Left cardiac atrium (tissue), 4 donors: ENCODE data around the gene PIWIL4. TPM values are rescaled to one million over a fixed set of nuclear protein-coding genes. Genes with fewer than 3 reads are reported as not detected.
A peak's percentile ranks its signal among the peaks of the same experiment; 100 is the strongest.

ENCODE experiments used
- ATAC-seq, 2 donors: fragments of 200-7000 bp; cut with Tn5 transposase; one replicate each; pipeline ENCODE4 v1.9.1; 2020; ENCODE audit warnings: mild to moderate bottlenecking in 2 of 2, moderate library complexity in 2 of 2
- DNase-seq: peaks from one replicate; pipeline ENCODE4 v3.0.0-alpha.2; 2020
- intact Hi-C, 2 donors: fragments of 100-400 bp; cut with DNase I; formaldehyde crosslinking; loops; one replicate each; pipeline versions ENCODE4 v1.14.1 to v1.15.1; 2022 to 2023
- total RNA-seq, 2 donors: library from RNA; stranded (reverse); fragmentation: NEBNext Ultra II Directional; extraction: Animal tissue kit (Norgen Biotek cat#: 25700); gene quantifications; one replicate each; pipeline ENCODE4 v1.2.1, GENCODE V29; 2021
- donor health status: DM: no; HTN: yes; CAD: no.
- donor health status: DM: no; HTN: yes; CAD: no; lungs with severe emphysema.
- donor health status: DM: yes; HTN: yes; CAD: no.
- donor health status: Dilated cardiomyopathy.

The PIWIL4 gene
- total RNA-seq, 2 donors from 2014 or later = 1.0 to 1.5 TPM

DNA sequence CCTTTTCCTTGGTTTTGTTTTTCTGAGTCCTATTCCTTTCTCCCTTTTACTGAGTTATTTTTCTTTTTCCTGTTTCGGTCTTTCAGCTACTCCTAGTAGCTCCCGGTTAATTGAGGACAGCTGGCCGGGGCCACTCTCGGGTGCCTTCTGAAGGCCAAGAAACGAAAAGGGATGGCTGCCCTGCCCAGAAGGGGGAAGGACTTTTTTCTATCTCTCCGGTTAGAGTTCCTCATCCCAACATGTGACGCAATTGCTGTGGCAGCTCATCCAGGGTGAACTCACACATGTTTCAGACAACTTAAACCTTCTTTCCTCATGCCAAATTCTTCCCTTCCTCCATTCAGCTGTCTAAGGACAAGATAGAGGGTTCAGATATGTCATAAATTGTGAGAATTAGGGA, 83.6 kb downstream of the PIWIL4 start:
- intact Hi-C loops = no loop called here
- ATAC-seq = peak; percentile 88 to 89

GRCh38 chr11:94652735-94653284, 85.6 kb downstream of the PIWIL4 start:
- intact Hi-C loops = no loop called here
- DNase-seq (no peak), ATAC-seq (no peak)

More for the DNA sequence above, 83.6 kb downstream of the PIWIL4 start:
- DNase-seq = peak; percentile 75

- intact Hi-C loops = no loop called here
- ATAC-seq = no peak
Measured at GRCh38 chr11:94653561-94653960, 86.4 kb downstream of the PIWIL4 start.

GRCh38 chr11:94654201-94654600, 87.0 kb downstream of the PIWIL4 start:
- ATAC-seq (no peak), DNase-seq (no peak)
- intact Hi-C loops = no loop called here

More at GRCh38 chr11:94653561-94653960, 86.4 kb downstream of the PIWIL4 start:
- no peak for DNase-seq

- intact Hi-C loops = no loop called here
- ATAC-seq = no peak
- no peak for DNase-seq
Measured at GRCh38 chr11:94655291-94655690, 88.1 kb downstream of the PIWIL4 start.

DNA sequence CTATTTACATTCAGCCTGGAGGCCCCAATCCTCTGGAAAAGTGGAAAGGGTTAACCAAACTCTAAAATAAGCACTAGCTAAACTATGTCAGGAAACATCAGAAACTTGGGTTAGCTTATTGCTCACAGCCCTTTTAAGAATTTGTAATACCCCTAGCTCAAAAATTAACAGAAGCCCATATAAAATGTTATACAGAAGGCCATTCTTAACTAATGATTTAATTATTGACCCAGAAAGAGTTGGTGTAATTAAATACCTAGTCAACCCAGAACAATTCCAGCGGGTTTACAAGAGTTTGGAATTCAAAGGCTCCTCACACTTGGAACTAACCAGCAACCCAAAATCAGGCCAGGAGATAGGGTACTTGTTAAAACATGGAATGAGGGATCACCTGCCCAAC, 88.8 kb downstream of the PIWIL4 start:
- ATAC-seq (no peak), DNase-seq (no peak)
- intact Hi-C loops = no loop called here

DNA sequence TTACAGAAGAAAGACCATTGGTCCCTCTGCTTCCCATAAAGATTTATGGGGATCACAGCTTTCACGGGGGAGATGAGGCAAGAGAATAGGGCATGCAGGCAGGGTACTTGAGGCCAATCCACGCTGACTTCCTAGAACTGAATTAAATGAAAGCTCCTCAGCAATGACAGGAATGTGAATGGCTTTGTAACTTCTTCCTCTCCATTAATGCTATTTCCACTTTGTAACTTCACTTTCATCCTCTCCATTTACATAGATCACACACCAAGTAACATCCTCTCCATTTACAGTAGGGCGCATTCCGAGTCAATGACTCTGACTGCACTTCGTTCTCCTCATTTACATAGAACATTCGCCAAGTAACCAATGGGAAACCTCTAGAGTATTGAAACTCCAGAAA, 89.8 kb downstream of the PIWIL4 start:
- intact Hi-C loops = no loop called here
- DNase-seq = no peak

GRCh38 chr11:94657629-94658028, 90.5 kb downstream of the PIWIL4 start:
- DNase-seq (no peak), ATAC-seq (no peak)
- intact Hi-C loops = no loop called here

More for the DNA sequence above, 89.8 kb downstream of the PIWIL4 start:
- ATAC-seq = no peak

DNA sequence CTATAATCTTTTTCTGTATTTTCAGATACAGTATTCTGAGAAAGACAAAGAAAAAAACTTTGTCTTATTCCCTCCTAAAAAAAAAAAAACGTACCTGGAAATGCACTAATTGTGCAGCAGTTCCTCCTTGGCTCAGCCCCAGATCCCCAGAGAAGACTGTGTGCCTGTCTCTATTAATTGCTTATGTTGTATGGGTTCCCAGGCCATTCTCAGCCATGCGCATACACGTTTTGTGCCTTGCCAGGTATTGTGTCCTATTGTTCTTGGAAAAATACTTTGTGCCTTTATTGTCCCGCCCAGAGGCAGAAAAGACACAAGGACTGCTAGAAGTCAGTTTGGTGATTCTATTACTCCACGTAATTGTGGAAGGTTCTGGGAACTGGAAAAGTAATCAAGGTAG, 91.2 kb downstream of the PIWIL4 start:
- intact Hi-C loops = no loop called here
- peak; percentile 29 for DNase-seq
- ATAC-seq = peak; percentile 26 to 67

GRCh38 chr11:94658888-94659287, 91.7 kb downstream of the PIWIL4 start:
- ATAC-seq (no peak), DNase-seq (no peak)
- intact Hi-C loops = no loop called here

GRCh38 chr11:94661444-94661843, 94.3 kb downstream of the PIWIL4 start:
- intact Hi-C loops = no loop called here
- no peak for DNase-seq
- ATAC-seq = no peak

GRCh38 chr11:94662065-94662779, 95.1 kb downstream of the PIWIL4 start:
- ATAC-seq = no peak
- DNase-seq = no peak
- intact Hi-C loops = no loop called here

GRCh38 chr11:94662846-94663390, 95.8 kb downstream of the PIWIL4 start:
- no peak for ATAC-seq
- no peak for DNase-seq
- intact Hi-C loops = no loop called here

DNA sequence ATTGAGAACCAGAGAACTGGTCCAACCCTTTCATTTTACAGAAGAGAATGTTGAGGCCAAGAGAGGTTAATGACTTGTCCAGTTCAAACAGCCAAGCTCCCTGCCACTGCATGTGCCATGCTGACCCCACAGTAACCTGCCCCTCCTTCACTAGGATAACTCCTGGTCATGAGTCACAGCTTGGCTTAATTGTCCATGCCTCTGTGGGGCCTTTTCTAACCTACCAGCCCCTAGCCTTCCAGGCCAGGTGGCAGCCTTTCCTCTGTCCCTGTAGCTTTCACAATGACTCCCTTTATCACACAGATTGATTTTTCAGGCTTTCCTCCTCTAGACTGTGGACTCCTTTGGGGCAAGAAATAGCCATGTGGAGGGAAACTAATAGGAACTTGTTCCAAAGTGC, 97.2 kb downstream of the PIWIL4 start:
- ATAC-seq = no peak
- intact Hi-C loops = no loop called here

GRCh38 chr11:94665116-94665659, 98.0 kb downstream of the PIWIL4 start:
- intact Hi-C loops = no loop called here
- ATAC-seq = no peak

More for the DNA sequence above, 97.2 kb downstream of the PIWIL4 start:
- no peak for DNase-seq

DNA sequence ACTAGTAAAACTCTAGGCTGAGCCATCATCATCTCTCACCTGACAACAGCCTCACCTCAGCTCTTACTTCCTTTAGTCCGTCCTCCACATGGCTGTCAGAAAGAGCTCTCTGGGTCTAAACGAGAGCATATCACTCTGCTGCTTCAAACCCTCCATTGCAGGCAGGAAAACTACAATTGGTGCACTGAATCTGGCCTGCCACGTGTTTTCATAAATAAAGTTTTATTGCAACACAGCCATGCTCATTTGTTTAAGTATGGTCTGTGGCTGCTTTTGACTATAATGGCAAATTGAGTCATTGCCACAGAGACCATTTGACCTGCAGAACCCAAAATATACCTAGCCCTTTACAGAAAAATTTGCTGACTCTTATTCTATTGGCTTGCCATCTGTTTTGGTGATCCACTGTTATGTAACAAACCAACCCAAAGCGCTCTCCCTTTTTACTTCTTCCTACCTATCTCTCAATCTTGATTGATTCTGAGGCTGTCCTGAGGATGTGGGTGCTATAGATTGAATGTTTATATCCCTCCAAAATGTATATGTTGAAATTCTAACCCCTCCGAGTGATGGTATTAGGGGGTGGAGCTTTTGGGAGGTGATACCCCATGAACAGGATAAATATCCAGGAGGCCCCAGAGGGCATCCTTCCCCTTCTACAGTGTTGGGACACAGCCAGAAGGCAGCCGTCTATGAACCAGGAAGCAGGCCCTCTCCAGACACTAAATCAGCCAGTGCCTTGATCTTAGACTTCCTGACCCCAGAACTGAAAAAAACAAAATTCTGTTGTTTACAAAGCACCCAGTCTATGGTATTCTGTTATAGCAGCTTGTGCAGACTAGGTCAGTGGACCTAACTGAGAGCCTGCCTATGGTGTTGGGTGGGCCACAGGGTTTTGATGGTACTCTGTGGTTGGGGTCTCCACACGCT, 99.9 kb downstream of the PIWIL4 start:
- DNase-seq = no peak
- no peak for ATAC-seq
- intact Hi-C loops = no loop called here

More at GRCh38 chr11:94665116-94665659, 98.0 kb downstream of the PIWIL4 start:
- no peak for DNase-seq

DNA sequence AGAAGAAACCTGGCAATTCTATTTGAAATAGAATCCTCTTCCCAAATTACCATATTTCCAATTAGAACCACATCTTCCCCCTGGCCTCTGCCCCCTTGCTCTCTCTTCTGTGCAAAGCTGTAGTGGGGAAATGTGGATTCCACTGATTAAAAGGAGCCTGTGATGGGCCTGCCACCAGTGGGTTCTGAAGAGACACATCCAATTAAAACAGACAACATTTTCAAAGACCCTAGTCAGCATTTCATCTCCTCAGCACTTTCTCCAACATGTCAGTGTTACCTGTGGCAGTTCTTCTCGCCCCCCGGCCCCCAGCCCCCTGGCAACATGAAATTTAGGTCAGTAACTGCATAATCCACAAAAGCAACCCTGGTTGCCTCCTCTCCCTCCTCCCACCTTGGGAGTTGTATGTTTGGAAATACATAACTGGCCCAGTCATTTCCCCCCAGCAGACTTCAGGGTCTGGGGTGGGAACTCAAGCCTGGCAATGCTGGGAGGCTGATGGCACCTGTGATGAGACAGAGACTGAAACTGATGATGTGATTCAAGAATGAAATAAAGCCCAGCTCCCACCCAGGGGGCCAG, 101.1 kb downstream of the PIWIL4 start:
- ATAC-seq = no peak
- DNase-seq = no peak
- intact Hi-C loops = no loop called here

GRCh38 chr11:94669023-94669422, 101.9 kb downstream of the PIWIL4 start:
- no peak for ATAC-seq
- no peak for DNase-seq

More at GRCh38 chr11:94669023-94669422, 101.9 kb downstream of the PIWIL4 start:
- intact Hi-C loops = no loop called here
